Subcutaneous adipose tissue (tissue), 4 donors: Measurements from ENCODE around the gene EXOSC1. TPM values are rescaled to one million over a fixed set of nuclear protein-coding genes. Genes with fewer than 3 reads are reported as not detected.

ENCODE experiments used
- total RNA-seq, 4 donors: library from RNA; depleted of rRNA; stranded (reverse); fragments of >200 nt; gene quantifications; one replicate each; pipeline ENCODE4 v1.1.0, GENCODE V29; 2016
- TF ChIP-seq, protein P1 (sequence below): fragments of 450-650 bp; IDR thresholded peaks from one replicate; pipeline ENCODE4 v1.5.1; 2016; ENCODE audit warnings: low read depth, mild to moderate bottlenecking, control low read depth, antibody characterized with exemption, moderate library complexity

Gene EXOSC1
- total RNA-seq, 4 donors from 2014 or later: 20.5 to 25.8 (median 22.9) TPM

DNA sequence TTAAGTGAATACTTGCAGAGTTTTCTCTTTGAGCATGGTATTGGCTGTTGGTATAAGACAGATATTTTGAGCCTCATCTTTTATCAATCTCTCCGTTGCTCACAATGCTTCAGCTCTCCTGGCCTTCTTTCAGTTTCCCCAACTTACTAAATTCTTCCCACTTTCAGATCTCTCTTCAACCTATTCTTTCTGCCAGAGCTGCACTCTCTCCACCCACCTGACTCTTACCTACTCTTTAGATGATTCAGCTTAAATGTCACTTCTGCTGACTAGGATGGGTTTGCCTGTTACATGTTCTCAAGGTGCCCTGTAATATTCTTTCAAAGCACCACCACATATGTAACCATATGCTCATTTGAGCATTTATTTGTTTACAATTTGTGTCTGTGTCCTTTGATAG, 1.6 kb downstream of the EXOSC1 start:
- TF ChIP-seq, protein P1, sequence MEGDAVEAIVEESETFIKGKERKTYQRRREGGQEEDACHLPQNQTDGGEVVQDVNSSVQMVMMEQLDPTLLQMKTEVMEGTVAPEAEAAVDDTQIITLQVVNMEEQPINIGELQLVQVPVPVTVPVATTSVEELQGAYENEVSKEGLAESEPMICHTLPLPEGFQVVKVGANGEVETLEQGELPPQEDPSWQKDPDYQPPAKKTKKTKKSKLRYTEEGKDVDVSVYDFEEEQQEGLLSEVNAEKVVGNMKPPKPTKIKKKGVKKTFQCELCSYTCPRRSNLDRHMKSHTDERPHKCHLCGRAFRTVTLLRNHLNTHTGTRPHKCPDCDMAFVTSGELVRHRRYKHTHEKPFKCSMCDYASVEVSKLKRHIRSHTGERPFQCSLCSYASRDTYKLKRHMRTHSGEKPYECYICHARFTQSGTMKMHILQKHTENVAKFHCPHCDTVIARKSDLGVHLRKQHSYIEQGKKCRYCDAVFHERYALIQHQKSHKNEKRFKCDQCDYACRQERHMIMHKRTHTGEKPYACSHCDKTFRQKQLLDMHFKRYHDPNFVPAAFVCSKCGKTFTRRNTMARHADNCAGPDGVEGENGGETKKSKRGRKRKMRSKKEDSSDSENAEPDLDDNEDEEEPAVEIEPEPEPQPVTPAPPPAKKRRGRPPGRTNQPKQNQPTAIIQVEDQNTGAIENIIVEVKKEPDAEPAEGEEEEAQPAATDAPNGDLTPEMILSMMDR: no peak

DNA sequence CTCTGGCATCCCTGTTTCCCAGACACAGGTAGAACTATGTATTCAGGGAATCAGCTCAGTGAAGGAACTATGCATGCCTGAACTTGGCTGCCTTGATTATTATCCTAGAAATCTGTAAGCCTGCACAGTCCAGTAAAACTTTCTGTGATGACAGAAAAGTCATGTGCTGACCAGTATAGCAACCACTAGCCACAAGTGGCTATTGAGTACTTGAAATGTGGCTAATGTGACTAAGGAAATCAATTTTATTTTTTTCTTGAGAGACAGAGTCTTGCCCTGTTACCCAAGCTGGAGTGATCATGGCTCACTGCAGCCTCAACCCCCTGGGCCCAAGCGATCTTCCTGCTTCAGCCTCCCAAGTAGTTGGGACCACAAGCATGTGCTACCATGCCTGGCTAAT, 3.5 kb downstream of the EXOSC1 start:
- TF ChIP-seq, protein P1: no peak

DNA sequence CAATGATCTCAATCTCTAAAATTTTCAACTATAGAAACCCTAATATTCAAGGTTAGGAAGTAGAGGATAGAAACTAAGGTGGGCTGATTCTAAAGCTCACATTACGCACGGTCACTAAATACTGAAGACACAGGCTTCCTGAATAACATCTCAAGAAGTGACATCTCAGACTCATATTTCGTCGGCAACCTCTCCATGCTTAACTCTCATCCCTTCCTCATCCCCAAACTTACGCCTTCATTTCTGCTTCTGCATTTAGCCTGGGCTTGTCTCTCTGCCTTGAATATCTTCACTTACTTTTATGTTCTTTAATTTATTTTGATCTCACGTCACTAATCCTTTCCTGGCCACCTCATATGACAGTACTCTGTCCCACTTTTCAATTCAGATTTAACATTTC, 10.6 kb downstream of the EXOSC1 start:
- TF ChIP-seq, protein P1: no peak

DNA sequence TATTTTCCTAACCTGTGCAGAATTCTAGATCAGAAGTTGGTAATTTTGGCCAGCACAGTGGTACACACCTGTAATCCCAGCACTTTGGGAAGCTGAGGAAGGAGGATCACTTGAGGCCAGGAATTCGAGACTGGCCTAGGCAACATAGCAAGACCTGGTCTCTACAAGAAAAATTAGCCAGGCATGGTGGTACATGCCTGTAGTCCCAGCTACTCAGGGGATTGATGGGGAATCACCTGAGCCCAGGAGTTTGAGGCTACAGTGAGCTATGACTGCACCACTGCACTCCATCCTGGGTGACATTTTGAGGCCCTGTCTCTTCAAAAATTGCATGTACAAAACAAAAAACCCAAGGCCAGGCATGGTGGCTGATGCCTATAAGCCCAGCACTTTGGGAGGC, 11.2 kb downstream of the EXOSC1 start:
- TF ChIP-seq, protein P1: no peak

DNA sequence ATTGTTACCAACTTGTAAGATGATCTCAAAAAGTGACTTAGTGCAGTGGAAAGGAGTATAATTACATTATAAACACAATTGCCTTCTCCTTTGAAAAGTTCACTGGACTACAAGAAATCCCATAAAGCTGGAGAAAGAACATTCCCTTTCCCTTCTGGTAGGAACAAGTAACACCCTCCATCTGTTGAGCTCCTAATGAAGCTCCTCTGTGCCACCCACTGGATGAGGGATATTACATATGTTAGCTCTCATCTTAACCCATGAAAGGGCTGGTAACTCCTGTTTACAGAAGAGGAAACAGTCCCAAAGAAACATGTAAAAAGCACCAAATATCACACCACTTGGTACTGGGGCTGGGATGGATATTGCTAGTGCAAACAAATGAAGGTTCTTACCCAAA, 11.8 kb downstream of the EXOSC1 start:
- TF ChIP-seq, protein P1: no peak

DNA sequence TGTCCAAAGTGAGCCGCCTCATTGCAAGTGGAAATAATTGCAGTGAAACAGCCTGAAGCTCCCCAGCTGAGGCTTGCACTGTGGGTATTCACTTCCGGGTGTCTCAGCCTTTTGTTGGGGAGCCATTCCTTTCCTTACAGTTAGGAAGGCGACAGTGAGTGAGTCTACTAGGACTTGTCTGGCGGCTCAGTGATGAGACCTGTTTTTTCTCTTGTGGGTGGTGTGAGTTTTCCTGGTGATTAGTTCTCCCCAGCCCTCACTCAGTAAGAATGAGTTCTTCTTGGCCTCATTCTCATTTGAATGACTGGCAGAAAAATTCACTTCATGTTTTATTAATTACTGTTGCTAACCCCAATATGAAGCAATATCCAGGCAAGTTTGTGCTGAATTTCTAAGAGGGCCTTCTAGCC, 17.2 kb downstream of the EXOSC1 start:
- TF ChIP-seq, protein P1: no peak

DNA sequence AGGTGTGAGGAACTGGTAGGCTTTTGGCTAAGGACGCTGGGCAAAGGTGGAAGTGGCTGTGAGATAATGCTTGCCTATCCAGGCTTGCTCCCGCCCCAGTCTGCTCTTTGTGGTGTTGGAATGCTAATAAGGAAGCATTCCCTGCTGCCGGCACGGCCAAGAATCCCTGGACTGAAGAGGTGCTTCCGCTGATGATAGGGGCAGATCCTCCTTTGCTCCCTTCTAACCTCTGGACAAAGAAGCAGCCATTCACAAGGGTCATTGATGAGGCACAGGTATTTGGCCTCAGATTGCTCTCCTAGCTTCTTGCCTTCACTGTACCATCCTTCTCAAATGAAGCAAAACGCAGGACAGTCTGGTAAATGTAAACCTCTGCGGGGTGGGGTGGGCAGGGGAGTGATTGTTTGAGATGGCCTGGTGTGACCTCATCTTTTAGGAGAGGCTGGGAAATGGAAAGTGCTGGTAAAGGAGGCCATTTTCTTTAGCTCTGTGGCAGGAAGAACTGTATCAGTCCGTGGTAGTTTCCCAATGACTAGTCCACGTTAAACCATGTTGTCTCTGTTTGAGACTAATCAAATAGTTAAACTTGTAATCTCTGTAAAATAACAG, 18.1 kb downstream of the EXOSC1 start:
- TF ChIP-seq, protein P1: no peak
